Large intestine (tissue), 12 donors: Measurements from ENCODE around the gene FAN1. TPM values are rescaled to one million over a fixed set of nuclear protein-coding genes. Genes with fewer than 3 reads are reported as not detected.
"Not testable (repeated sequence)": the region's sequence is repeated elsewhere in the genome, so short reads cannot be mapped to it uniquely, and the experiment has no call there.

Source experiments
- DNase-seq, 2 donors: peaks; one replicate each; pipeline versions ENCODE4 v3.0.0 to v3.0.0-alpha.2; 2013
- H3K27ac ChIP-seq: one replicate; pipeline ENCODE4 v1.5.1; 2013; ENCODE audit warnings: low read length
- H3K27me3 ChIP-seq: 2 replicates; pipeline ENCODE4 v1.6.1; 2013; ENCODE audit warnings: low read length; ENCODE audit not compliant: control insufficient read depth, insufficient read depth
- H3K36me3 ChIP-seq: 2 replicates; pipeline ENCODE4 v1.6.1; 2013; ENCODE audit warnings: low read length; ENCODE audit not compliant: control insufficient read depth, insufficient read depth
- H3K4me1 ChIP-seq: one replicate; pipeline ENCODE4 v1.6.1; 2013; ENCODE audit warnings: low read length; ENCODE audit not compliant: control insufficient read depth, insufficient read depth
- H3K4me3 ChIP-seq: one replicate; pipeline ENCODE4 v1.5.1; 2013; ENCODE audit warnings: low read length
- H3K9me3 ChIP-seq: one replicate; pipeline ENCODE4 v1.6.1; 2013; ENCODE audit warnings: mild to moderate bottlenecking, low read depth, low read length, moderate library complexity; ENCODE audit not compliant: control insufficient read depth
- WGBS: methylation state at CpG from one replicate; pipeline ENCODE4 v1.1.5; 2013; ENCODE audit warnings: low lambda C conversion rate; ENCODE audit not compliant: insufficient coverage; 5-methylcytosine and 5-hydroxymethylcytosine counted together
- long read RNA-seq, 11 donors: transcript quantifications; one replicate each; lab custom pipeline, GENCODE V29; 2026
- polyA plus RNA-seq: library from polyadenylated mRNA; unstranded; fragments of 120-200 nt; gene quantifications from one replicate; pipeline ENCODE4 v1.2.1, GENCODE V29; 2013

The FAN1 gene
- polyA plus RNA-seq = 19.3 TPM
- long read RNA-seq, donor 1, full-length matches to known transcripts = 2 of 2 reads
- long read RNA-seq, donor 1, partial matches to known transcripts = 0 of 2 reads
- long read RNA-seq, donor 1, other reads (novel, unspliced or antisense) = 0 of 2 reads
- long read RNA-seq, donor 2, partial matches to known transcripts = 10 of 12 reads
- long read RNA-seq, donor 2, other reads (novel, unspliced or antisense) = 0 of 12 reads
- long read RNA-seq, donor 3 = 0 reads
- long read RNA-seq, donor 4 = 0 reads
- long read RNA-seq, donor 5, partial matches to known transcripts = 0 of 1 reads
- long read RNA-seq, donor 5, other reads (novel, unspliced or antisense) = 0 of 1 reads
- long read RNA-seq, donor 6 = 0 reads
- long read RNA-seq, donor 7 = 0 reads
- long read RNA-seq, donor 8, full-length matches to known transcripts = 2 of 14 reads
- long read RNA-seq, donor 8, partial matches to known transcripts = 12 of 14 reads
- long read RNA-seq, donor 8, other reads (novel, unspliced or antisense) = 0 of 14 reads
- long read RNA-seq, donor 9, partial matches to known transcripts = 0 of 1 reads
- long read RNA-seq, donor 9, other reads (novel, unspliced or antisense) = 0 of 1 reads
- long read RNA-seq, donor 10, partial matches to known transcripts = 33 of 34 reads
- long read RNA-seq, donor 10, other reads (novel, unspliced or antisense) = 0 of 34 reads
- long read RNA-seq, donor 11 = 0 reads

DNA sequence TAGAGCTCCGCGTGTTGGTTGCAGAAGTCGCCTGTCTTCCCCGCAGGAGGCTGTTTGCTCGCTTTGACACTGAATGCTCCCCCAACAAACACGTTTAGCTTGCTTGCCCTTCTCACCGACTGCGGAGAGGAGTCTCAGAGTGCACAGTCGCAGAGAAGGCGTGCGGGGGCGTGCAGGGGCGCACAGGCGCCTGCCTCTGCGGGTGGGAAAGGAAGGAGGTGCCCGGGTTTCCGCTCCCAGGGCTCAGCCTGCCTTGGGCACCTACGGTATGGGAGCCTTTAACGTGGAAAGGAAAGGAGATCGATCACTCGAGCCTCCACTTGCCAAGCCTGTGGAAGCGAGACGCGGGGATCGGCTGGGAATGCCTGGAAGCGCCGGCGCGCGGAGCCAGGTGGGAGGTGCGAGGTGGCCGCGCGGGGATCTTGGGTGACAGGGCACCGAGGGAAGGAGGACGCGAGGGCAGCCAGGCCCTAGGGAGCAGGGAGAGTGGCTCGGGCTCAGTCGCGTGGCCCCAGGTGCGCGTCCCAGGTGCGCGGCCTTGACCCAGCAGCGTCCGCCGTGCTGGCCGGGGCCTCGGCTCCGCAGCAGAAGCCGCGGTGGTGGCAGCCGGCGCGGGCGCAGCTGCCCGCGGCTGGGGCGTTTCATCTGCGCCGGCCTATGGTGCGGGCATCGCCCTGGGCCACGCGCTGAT is at the start of gene FAN1:
FAN1 (plus strand) TSS at position 419 of the 691 bp plus-strand sequence. CDS start 749 bp downstream, outside the sequence.
- H3K36me3 ChIP-seq = peaks cover under 1% of the 10 kb centered on the region
- H3K9me3 ChIP-seq = no peaks in the 10 kb centered on the region
- no CpG with 5 or more reads among the region's 65 CpGs for WGBS
- DNase-seq = peak; percentile 81 to 94
- peak within 1 kb of the TSS; percentile 71 for H3K27ac ChIP-seq
- H3K4me3 ChIP-seq = peak within 1 kb of the TSS; percentile 86
- H3K27me3 ChIP-seq = no peaks in the 10 kb centered on the region
- no peaks in the 10 kb centered on the region for H3K4me1 ChIP-seq

GRCh38 chr15:30859091-30859874 is 44.4 kb upstream of the FAN1 start:
- WGBS = 20% methylated on average over 1 of the region's 7 CpGs
- peak; percentile 5 to 6 for DNase-seq
- no peak overlapping the region for H3K27ac ChIP-seq
- no peaks in the 10 kb centered on the region for H3K36me3 ChIP-seq
- no peaks in the 10 kb centered on the region for H3K4me1 ChIP-seq
- no peak overlapping the region for H3K4me3 ChIP-seq
- H3K9me3 ChIP-seq = no peaks in the 10 kb centered on the region
- no peaks in the 10 kb centered on the region for H3K27me3 ChIP-seq

- Histone ChIP-seq H3K27ac (no peak overlapping the region), H3K27me3 (no peaks in the 10 kb centered on the region), H3K4me1 (no peaks in the 10 kb centered on the region), H3K36me3 (no peaks in the 10 kb centered on the region), H3K4me3 (no peak overlapping the region), H3K9me3 (no peaks in the 10 kb centered on the region)
- DNase-seq = peak in 1 of 2 donors; percentile 39
These were observed 38.5 kb upstream of the FAN1 start for GRCh38 chr15:30865257-30865656.

DNA sequence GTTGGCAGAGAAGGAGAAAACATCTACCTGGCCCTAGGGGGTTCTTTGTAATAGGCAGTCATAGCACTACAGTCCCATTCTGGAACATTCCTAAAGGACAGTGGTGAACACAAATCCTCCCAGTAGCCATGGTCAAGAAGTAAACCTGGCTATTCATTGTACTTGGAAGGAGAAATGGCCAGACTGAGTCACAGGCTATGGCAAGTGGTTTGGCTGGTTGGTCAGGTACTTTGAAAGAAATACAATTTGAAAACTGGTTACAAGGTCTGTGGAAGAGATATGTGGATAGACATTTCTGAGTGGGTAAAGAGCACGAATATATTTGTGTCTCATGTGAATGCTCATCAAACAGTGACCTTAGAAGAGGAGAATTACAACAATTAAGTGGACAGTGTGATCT is 33.0 kb upstream of the FAN1 start:
- no peak for DNase-seq
- no peaks in the 10 kb centered on the region for H3K4me1 ChIP-seq
- H3K4me3 ChIP-seq = no peak overlapping the region
- no peaks in the 10 kb centered on the region for H3K27me3 ChIP-seq
- no CpG with 5 or more reads among the region's 1 CpG for WGBS
- H3K36me3 ChIP-seq = no peaks in the 10 kb centered on the region
- no peak overlapping the region for H3K27ac ChIP-seq
- no peaks in the 10 kb centered on the region for H3K9me3 ChIP-seq

- Histone ChIP-seq H3K36me3 (no peaks in the 10 kb centered on the region), H3K4me3 (no peak overlapping the region), H3K4me1 (no peaks in the 10 kb centered on the region), H3K9me3 (no peaks in the 10 kb centered on the region), H3K27me3 (no peaks in the 10 kb centered on the region), H3K27ac (no peak overlapping the region)
- WGBS = 67% methylated on average over 1 of the region's 1 CpG
- DNase-seq = no peak
These were observed 31.4 kb upstream of the FAN1 start for GRCh38 chr15:30872341-30872748.

DNA sequence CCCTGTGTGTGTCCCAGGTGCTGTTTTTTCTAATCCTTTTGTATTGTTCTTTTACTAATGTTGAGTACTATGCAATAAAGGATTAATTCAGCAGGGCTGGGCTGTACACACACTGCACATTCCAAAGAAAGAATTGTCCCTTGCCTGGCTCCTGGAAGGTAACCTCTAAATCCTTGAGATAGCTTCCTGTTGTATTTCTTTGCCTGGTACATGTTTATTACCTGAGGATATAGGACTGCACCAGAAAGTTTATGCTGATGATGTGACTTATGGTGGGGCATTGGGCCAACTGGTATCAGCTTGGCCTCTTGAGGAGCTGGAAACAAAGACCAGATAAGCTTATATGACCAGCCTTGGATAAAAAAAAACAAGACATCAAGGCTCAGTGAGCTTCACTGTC is 26.6 kb upstream of the FAN1 start:
- H3K36me3 ChIP-seq = no peaks in the 10 kb centered on the region
- H3K27ac ChIP-seq = no peak overlapping the region
- no peaks in the 10 kb centered on the region for H3K9me3 ChIP-seq
- no peaks in the 10 kb centered on the region for H3K27me3 ChIP-seq
- no peaks in the 10 kb centered on the region for H3K4me1 ChIP-seq
- no peak overlapping the region for H3K4me3 ChIP-seq
- DNase-seq = no peak

GRCh38 chr15:30878515-30878914 is 25.2 kb upstream of the FAN1 start:
- Histone ChIP-seq H3K4me1 (no peaks in the 10 kb centered on the region), H3K9me3 (no peaks in the 10 kb centered on the region), H3K4me3 (no peak overlapping the region), H3K27me3 (no peaks in the 10 kb centered on the region), H3K36me3 (no peaks in the 10 kb centered on the region), H3K27ac (no peak overlapping the region)
- no CpG with 5 or more reads among the region's 1 CpG for WGBS
- no peak for DNase-seq

GRCh38 chr15:30882849-30883433 is 20.8 kb upstream of the FAN1 start:
- Histone ChIP-seq H3K27ac (no peak overlapping the region), H3K4me3 (no peak overlapping the region), H3K36me3 (no peaks in the 10 kb centered on the region), H3K27me3 (no peaks in the 10 kb centered on the region), H3K4me1 (no peaks in the 10 kb centered on the region), H3K9me3 (no peaks in the 10 kb centered on the region)
- no CpG with 5 or more reads among the region's 22 CpGs for WGBS
- no peak for DNase-seq

GRCh38 chr15:30883666-30884065 is 20.0 kb upstream of the FAN1 start:
- H3K27ac ChIP-seq, H3K9me3 ChIP-seq, DNase-seq, H3K4me3 ChIP-seq, H3K27me3 ChIP-seq, H3K4me1 ChIP-seq, H3K36me3 ChIP-seq: not testable (repeated sequence)
- no CpG with 5 or more reads among the region's 17 CpGs for WGBS

GRCh38 chr15:30885814-30886213 is 17.9 kb upstream of the FAN1 start:
- H3K9me3 ChIP-seq = no peaks in the 10 kb centered on the region
- DNase-seq = no peak
- no peaks in the 10 kb centered on the region for H3K4me1 ChIP-seq
- H3K4me3 ChIP-seq = no peak overlapping the region
- no peaks in the 10 kb centered on the region for H3K27me3 ChIP-seq
- no peaks in the 10 kb centered on the region for H3K36me3 ChIP-seq
- H3K27ac ChIP-seq = no peak overlapping the region
- WGBS = no CpG with 5 or more reads among the region's 1 CpG
